HFFc6 (cell line): ENCODE results near the gene ATP13A1. TPM values are rescaled to one million over a fixed set of nuclear protein-coding genes. Genes with fewer than 3 reads are reported as not detected.
"Not testable (repeated sequence)": the region's sequence is repeated elsewhere in the genome, so short reads cannot be mapped to it uniquely, and the experiment has no call there.

Source experiments
- DNase-seq: peaks from one replicate; pipeline ENCODE4 v3.0.0-alpha.2; 2018
- H3K27ac Mint-ChIP-seq: 2 replicates; pipeline ENCODE4 v1.8.0; 2020; ENCODE audit warnings: mild to moderate bottlenecking, mixed read lengths
- H3K27me3 Mint-ChIP-seq: 2 replicates; pipeline ENCODE4 v1.8.0; 2021; ENCODE audit warnings: mild to moderate bottlenecking, moderate library complexity, mixed read lengths; ENCODE audit not compliant: insufficient read depth
- H3K36me3 Mint-ChIP-seq: 2 replicates; pipeline ENCODE4 v1.8.0; 2021; ENCODE audit warnings: low read depth, mixed read lengths
- H3K4me1 Mint-ChIP-seq: 2 replicates; pipeline ENCODE4 v1.8.0; 2020; ENCODE audit warnings: low read depth, mixed read lengths
- H3K4me3 Mint-ChIP-seq: 2 replicates; pipeline ENCODE4 v1.8.0; 2020; ENCODE audit warnings: mild to moderate bottlenecking, moderate library complexity, mixed read lengths
- H3K9me3 Mint-ChIP-seq: 2 replicates; pipeline ENCODE4 v1.8.0; 2020; ENCODE audit warnings: mild to moderate bottlenecking, mixed read lengths
- total RNA-seq, 6 experiments: library from RNA; stranded (reverse); fragmentation: NEBNext Ultra II Directional; extraction: Animal tissue kit (Norgen Biotek cat#: 25700); gene quantifications; 2 replicates in 1 of 6; 3 replicates in 5 of 6; pipeline ENCODE4 v1.2.3, GENCODE V29; 2021
- TF ChIP-seq, protein P1 (sequence below): fragments of 200-600 bp; sonication (generic); IDR thresholded peaks from 2 replicates; pipeline ENCODE4 v1.5.0; 2021; ENCODE audit warnings: antibody characterized with exemption, mild to moderate bottlenecking

ATP13A1 gene
- total RNA-seq, 6 experiments from 2014 or later: 56.5 to 76.3 (median 61.3) TPM

DNA sequence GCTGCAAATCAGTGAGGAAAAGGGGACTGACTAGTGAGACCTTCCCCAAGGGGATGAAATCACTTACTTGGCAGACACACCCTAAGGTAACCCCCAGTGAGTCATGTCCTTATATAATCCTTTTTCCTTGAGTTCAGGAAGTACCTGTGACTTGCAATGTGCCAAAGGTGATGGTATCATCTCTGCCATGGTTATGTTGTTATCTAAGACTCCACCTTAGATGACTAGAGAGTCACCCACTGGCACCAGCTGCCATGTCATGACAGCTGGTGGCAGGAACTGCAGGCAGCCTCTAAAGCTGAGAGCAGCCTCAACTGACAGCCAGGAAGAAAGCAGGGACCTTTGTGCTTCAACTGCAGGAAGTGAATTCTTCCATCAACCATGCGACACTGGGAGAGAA, 57.5 kb downstream of the ATP13A1 start:
- Mint-ChIP-seq H3K9me3 (no peaks in the 10 kb centered on the region), H3K4me3 (no peak overlapping the region), H3K36me3 (no peaks in the 10 kb centered on the region; the same call in 1 of the 2 replicates), H3K27ac (no peak overlapping the region), H3K27me3 (peaks cover 7% of the 10 kb centered on the region), H3K4me1 (0 out of 2 replicates have a peak, but pooled peaks cover 5% of the 10 kb centered on the region)
- TF ChIP-seq, protein P1, sequence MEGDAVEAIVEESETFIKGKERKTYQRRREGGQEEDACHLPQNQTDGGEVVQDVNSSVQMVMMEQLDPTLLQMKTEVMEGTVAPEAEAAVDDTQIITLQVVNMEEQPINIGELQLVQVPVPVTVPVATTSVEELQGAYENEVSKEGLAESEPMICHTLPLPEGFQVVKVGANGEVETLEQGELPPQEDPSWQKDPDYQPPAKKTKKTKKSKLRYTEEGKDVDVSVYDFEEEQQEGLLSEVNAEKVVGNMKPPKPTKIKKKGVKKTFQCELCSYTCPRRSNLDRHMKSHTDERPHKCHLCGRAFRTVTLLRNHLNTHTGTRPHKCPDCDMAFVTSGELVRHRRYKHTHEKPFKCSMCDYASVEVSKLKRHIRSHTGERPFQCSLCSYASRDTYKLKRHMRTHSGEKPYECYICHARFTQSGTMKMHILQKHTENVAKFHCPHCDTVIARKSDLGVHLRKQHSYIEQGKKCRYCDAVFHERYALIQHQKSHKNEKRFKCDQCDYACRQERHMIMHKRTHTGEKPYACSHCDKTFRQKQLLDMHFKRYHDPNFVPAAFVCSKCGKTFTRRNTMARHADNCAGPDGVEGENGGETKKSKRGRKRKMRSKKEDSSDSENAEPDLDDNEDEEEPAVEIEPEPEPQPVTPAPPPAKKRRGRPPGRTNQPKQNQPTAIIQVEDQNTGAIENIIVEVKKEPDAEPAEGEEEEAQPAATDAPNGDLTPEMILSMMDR: no peak
- no peak for DNase-seq

DNA sequence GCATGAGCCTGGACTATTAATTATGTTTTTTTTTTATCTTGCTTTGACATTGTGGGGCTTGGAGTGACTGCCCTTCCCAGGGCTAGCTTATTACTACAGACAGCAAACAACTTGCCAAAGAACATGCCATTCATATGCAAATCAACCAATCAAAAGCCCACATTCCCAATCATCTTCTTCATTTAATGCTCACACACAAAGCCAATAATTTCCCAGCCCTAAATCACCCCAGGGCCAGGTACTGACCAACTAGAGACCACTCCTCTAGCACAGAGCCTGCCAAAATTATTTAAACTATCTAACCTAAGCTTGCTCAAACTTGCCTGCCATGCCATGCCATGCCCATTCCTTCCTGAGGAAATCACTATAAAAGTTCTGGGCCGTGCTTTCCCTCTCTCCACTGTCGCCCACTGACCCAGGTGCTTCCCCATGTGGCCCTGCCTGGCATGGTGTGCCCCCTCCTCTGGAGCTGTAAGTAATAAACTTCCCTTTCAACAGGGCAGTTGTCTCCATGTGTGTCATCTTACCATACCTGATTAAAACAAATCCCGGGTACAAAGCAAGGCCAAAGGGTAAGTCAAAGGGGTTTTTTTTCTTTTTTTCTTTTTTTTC, 60.7 kb downstream of the ATP13A1 start:
- Mint-ChIP-seq H3K4me1 (0 out of 2 replicates have a peak, but pooled peaks cover 5% of the 10 kb centered on the region), H3K9me3 (no peaks in the 10 kb centered on the region), H3K27ac (no peak overlapping the region), H3K27me3 (peaks cover 7% of the 10 kb centered on the region), H3K36me3 (no peaks in the 10 kb centered on the region; the same call in 1 of the 2 replicates), H3K4me3 (no peak overlapping the region)
- DNase-seq: no peak
- TF ChIP-seq, protein P1: no peak

DNA sequence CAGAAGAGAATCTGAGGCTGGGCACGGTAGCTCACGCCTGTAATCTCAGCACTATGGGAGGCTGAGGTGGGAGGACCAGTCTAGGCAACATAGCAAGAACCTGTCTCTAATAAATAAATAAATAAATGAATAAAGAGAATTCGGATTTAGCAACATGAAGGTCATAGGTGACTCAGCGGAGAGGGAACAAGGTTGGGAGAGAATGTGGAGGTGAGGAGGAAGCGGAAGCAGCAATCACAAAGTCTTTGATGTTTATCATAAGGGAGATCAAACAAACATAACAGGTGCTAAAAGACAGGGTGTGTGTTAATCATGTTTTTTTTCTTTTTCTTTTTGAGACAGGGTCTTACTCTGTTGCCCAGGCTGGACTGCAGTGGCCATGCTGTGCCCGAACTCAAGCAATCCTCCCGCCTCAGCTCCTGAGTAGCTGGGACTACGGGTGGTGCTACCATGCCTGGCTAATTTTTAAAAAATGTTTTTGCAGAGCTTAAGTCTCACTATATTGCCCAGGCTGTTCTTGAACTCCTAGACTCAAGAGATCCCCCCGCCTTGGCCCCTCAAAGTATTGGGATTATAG, 61.3 kb downstream of the ATP13A1 start:
- no peaks in the 10 kb centered on the region for H3K9me3 Mint-ChIP-seq
- H3K27me3 Mint-ChIP-seq: peaks cover 7% of the 10 kb centered on the region; the same call in 1 of the 2 replicates
- TF ChIP-seq, protein P1: no peak
- no peak overlapping the region for H3K4me3 Mint-ChIP-seq
- no peaks in the 10 kb centered on the region; the same call in 1 of the 2 replicates for H3K36me3 Mint-ChIP-seq
- DNase-seq: no peak
- no peak overlapping the region for H3K27ac Mint-ChIP-seq
- H3K4me1 Mint-ChIP-seq: 0 out of 2 replicates have a peak, but pooled peaks cover 5% of the 10 kb centered on the region

DNA sequence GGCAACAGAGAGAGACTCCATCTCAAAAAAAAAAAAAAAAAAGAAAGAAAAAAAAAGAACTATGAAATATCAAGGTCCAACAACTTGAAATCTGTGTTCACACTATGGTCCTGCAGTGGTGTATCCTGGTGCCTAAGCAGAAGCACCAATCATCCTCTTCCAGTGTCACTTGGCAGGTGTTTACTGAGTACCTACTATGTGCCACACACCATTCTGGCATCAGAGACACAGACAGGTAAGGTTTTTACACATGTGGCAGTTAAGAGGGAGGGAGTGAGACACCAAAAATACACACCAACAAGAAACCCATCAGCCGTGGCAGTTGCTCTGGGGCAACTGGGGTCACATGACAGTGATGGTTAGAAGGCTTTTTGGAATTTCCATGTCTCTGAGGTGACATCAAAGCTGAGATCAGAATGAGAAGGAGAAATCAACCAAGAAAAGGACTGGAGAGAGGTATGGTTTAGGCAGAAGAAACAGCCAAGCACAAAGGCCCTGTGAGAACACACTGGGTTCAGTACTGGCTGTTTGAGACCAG, 62.6 kb downstream of the ATP13A1 start:
- no peak for DNase-seq
- Mint-ChIP-seq H3K9me3 (no peaks in the 10 kb centered on the region), H3K4me3 (no peak overlapping the region), H3K27me3 (peaks cover 7% of the 10 kb centered on the region; the same call in 1 of the 2 replicates), H3K27ac (no peak overlapping the region), H3K36me3 (no peaks in the 10 kb centered on the region; the same call in 1 of the 2 replicates), H3K4me1 (peaks cover 4% of the 10 kb centered on the region)
- TF ChIP-seq, protein P1: no peak

DNA sequence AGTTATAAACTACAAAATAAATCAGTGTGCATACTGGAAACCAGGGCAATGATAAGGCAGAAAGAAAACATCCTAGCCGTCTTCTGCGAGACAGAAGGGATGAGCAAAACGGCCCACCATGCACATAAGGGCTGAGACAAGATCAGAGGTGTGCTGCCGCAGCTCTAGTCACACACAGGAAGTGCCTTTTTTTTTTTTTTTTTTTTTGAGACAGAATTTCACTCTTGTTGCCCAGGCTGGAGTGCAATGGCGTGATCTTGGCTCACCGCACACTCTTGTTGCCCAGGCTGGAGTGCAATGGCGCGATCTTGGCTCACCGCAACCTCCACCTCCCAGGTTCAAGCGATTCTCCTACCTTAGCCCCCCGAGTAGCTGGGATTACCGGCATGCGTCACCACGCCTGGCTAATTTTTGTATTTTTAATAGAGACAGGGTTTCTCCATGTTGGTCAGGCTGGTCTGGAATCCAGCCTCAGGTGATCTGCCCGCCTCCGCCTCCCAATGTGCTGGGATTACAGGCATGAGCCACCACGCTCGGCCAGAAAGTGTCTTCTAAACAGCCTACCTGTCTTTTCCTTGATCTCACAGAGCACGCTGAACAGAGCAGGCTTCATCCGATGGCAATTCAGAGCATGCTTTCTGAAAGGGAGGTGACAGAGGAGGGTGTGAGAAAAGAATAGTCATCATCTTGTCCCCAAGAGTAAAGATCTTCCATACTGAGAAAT, 64.6 kb downstream of the ATP13A1 start:
- H3K4me1 Mint-ChIP-seq: peaks cover 13% of the 10 kb centered on the region
- H3K9me3 Mint-ChIP-seq, H3K4me3 Mint-ChIP-seq, DNase-seq, H3K27me3 Mint-ChIP-seq, H3K27ac Mint-ChIP-seq, H3K36me3 Mint-ChIP-seq: not testable (repeated sequence)
